Cerebellar nuclear complex (tissue), 1 donor: ENCODE measurements around the gene SYT7.
A peak's percentile ranks its signal among the peaks of the same experiment; 100 is the strongest.

Experiments used
- DNase-seq, 2 experiments: peaks; one replicate each; lab custom pipeline; 2025; lab: John Stamatoyannopoulos, UW

The SYT7 gene

DNA sequence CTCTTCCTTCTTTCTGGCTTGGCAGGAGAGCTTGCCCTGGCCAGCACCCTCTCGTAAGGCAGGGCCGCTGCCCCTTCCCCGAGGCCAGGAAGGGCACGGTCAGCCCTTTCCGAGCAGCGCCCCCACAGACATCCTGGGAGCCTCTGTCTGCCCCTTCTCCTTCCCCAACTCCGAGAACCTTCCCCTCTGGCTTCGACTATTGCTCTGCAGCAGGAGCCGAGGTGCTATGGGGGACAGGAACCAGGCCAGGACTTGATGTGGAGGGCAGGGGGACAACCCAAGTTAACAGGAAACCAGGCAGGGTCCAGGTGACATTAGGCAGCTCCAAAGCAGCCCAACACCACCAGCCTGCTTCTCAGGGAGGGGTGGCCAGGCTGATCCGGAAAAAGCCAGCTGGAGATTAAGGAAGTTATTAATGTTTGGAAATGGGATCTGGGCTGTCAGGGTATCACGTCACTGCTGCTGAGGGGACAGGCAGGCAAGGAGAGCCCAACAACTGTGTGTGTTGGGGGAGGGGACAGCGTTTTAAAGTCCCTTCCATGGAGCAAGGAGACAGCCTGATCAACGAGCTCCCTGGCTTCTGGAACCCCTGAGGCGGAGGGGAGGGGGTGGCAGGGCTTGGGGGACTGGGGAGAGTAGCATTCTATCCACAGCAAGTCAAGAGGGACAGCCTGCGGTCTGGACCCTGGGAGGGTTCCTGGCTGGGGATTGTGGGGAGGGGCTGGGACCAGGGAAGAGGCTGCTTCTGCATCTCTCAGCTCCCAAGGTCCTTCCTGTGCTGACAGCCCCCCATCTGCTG, 27.3 kb downstream of the SYT7 start:
- DNase-seq: no peak

DNA sequence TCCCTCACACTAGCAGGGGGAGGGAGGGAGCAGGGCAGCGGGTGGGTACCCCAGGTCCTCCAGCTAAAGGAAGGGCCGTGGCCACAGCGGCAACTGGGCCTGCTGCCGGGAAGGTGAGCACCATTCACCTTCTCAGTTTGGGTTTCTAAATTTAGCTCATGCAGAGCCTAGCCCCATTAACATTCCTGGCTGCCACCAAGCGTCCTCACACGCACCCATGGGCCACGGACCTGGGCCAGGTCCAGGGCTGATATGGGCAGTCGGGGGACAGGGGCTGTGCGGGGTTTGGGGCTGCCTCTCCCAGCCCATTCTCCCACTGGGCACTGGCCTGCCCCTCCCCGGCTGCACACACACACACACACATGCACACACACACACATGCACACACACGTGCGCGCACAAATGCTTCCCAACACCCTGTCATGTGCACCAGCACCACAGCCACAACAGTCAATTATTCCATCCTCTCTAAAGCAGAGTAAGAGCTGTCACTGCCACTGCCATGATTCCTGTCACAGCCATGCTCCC, 28.7 kb downstream of the SYT7 start:
- peak in 1 of 2 experiments; percentile 22 for DNase-seq

GRCh38 chr11:61551634-61552033, 29.2 kb downstream of the SYT7 start:
- DNase-seq: peak; percentile 80 to 96

- no peak for DNase-seq
Measured at GRCh38 chr11:61550665-61551227, 30.1 kb downstream of the SYT7 start.

- no peak for DNase-seq
Measured at GRCh38 chr11:61549662-61550568, 31.0 kb downstream of the SYT7 start.

DNA sequence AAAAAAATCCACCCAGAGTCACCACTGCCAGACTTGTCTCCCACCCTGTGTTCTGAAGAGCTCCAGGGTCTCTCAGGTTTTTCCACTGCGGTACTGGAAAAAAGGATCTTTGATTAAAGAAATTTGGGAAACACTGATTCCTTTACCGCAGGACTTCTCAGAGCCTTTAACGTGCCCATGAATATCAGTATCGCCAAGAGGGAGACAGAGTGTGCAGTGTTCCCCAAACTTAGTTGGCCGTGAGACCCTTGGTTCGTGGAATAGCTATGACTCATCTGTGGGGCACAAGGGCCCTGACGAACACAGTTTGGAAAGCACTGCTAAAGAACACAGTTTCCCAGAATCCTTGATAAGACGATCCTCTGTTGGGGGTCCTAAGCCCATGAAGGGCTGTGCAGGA, 31.7 kb downstream of the SYT7 start:
- no peak for DNase-seq

GRCh38 chr11:61547246-61547645, 33.6 kb downstream of the SYT7 start:
- no peak for DNase-seq

- DNase-seq: no peak
Measured at GRCh38 chr11:61546663-61547062, 34.2 kb downstream of the SYT7 start.

DNA sequence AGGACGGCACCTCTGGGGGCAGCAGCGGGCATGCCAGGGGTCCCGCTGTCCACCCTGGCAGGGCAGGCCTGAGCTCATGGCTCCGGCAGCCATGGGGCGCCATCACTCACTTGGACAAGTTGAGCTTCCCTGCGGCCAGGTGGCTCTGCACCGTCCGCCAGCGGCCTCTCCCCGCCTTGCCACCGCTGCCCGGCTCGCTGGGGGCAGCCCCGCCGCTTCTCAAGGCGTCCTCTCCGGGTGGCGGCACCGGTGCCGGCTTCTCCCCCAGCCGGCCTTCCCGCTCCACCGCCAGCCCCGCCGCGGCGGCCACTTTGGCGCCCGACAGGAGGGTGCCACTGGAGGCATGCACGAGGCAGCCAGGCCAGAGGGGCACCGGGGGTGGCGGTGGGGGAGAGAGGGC, 35.0 kb downstream of the SYT7 start:
- no peak for DNase-seq

DNA sequence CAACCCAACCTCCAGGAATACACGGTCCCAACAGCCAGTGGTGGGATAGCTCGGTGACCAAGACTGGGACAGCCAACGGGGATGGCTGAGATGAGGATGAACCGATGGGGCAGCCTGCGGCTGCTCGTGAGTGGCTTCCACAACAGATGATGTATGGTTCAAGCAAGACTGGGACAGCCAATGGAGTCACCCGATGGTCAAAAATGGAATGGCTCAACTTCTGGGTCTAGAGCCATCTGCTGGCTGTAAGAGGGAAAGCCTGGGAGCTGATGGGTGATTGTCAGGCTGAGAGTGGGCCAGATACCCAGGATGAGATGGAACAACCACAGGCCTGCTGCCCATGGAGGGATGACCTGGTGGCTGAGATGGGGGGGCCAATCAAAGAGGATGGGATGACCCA, 35.5 kb downstream of the SYT7 start:
- no peak for DNase-seq

- DNase-seq: no peak
Measured at GRCh38 chr11:61544466-61544865, 36.4 kb downstream of the SYT7 start.

DNA sequence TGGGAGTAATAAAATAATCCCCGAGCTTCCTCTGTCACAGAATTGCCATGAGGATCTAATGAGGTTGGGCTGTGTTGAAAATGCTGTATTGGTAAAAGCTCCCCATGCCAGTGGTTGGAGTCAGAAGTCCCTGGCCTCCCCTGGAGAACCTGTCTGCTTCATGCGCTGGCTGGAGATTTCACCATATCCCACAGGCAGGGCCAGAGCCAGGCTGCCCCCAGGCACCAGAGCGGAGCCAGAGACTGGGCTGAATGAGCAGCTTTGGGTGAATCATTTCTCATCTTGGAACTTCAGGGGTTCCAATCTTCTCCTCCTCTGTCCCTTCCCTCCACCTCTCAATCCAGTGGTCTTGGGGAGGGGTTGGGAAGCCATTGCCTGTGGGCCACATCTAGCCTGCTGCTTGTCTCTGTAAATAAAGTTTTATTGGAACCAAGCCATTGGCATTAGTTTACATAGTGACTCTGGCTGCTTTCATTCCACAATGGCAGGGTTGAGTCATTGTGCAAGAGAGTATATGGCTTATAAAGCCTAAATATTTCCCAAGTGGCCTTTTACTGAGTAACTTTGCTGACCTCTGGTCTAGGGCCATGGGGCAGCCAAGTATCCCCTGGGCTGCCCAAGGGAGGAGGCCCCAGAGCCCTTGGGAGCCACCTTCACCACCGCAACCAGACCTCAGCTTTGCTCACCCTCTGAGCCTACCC, 37.1 kb downstream of the SYT7 start:
- no peak for DNase-seq

DNA sequence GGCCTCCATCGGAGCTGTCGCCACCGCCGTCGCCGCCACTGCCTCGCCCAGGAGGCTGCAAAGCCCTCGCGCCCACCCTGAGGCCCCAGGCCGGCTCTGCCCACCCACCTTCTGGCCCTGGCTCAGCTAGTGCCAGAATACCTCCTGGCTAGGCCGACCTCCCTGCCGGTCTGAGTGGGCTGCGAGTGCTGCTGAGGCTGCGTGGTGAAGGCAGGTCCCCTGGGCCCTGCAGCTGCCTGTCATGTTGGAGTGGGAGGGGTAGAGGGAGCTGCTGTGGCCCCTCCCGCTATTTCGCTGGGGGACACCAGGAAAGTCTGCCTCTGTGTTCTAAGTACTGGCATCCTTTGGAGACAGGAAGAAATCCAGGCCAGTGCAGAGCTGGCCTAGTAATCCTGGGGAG, 38.2 kb downstream of the SYT7 start:
- DNase-seq: no peak

- no peak for DNase-seq
Measured at GRCh38 chr11:61542024-61542461, 38.8 kb downstream of the SYT7 start.

DNA sequence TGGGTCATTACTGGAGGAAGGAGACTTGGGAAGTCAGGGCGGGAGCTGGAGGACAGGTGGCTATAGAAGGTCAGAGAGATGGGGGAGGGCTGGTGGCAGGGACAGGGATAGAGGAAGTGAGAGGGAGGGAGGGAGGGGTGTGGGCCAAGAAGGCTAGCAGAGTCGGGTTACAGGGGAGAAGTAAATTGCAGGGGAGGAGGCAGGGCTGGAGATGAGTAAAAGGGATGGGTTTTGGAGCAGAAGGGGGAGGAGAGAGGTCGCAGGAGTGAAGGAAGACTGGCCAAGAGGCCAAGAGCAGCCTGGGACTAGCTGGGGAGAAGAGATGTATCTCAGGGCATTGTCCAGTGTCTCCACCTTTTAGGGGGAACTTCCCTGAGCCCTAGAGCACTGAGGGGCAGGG, 39.3 kb downstream of the SYT7 start:
- DNase-seq: no peak

DNA sequence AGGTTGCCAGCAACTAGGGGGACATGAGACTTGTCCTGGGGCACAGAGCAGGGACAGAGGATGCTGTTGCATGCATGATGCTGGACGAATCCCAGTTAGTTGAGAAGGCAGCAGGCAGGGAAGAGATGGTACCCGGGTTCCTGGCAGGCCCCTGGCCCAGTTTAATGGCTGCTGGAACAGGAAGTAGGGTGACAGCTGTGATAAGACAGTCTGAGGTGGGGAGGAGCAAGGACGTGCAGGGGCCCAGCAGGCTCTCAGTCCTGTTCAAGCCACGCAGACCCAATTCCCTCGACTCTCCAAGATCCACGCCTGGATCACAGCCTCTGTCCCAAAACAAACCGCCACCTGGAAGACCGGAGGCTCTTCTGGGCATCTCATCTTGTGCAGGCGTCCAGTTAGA, 40.3 kb downstream of the SYT7 start:
- no peak for DNase-seq

GRCh38 chr11:61539831-61540357, 41.0 kb downstream of the SYT7 start:
- DNase-seq: no peak

- no peak for DNase-seq
Measured at GRCh38 chr11:61539006-61539405, 41.9 kb downstream of the SYT7 start.

DNA sequence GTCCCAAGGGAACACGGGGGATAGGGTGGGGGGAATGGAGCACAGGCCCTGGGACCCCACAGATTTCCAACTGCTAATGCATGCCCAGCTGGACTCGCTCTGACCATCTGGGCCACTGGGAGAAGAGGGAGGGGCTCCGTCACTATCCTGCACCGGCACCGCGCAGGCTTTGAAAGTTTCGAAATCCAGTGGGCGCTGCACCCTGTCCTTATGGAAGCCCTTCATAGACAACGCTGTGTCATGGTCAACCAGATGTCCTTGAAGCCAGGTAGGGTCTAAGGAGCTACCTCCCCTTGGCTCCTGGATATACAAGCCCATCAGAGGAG, 42.3 kb downstream of the SYT7 start:
- no peak for DNase-seq

DNA sequence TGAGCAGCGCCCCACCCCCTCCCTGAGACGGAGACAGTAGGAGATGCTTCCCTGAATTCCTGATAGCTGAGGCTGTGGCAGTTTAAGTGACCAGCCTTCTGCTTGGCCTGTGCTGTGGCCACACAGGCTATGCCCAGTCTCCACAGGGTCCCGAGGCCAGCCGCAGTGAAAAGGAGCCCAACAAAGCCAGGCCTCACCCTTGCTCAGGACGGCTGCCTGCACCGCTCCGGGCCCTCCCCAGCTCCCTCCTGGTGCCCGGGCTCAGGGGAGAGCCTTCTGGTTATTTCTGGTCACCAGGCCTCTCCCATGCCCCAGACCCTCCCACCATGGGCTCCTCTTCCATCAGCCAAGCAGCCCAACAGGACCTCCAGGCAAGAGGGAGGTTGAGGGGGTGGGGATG, 43.5 kb downstream of the SYT7 start:
- DNase-seq: no peak

DNA sequence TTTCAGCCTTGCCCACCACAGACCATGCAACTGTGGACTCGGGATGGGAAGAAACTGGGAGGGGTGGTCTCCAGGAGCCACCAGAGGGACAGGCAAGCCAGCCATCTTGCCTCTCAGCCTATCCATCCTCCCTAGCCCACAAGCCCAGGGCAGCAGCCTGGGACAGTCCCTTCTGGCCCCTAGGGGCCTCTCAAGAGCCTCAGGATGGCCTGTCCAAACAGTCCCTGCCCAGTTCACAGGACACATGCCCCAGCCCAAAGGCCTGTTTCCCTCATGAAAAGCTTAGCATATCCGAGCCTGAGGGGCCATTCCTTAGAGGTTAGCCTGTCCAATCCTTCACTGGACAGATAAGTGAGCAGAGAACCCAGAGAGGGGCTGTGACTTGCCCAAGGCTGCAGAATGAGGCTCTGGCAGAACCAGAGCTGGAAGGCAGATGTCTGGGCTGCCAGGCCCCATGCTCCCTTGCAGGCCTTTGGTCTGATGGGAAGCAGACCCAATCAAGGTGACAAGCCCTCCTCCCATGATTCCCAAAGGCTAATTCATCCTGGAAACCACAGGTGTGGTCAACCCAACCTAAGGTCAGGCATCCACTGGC, 44.1 kb downstream of the SYT7 start:
- no peak for DNase-seq
